Activated CD4-positive, alpha-beta T cell treated with anti-CD3 and anti-CD28 coated beads, Interleukin-2, amount 50 U/mL, for 24 hours (primary cell): ENCODE data around the gene TRIM52.
A peak's percentile ranks its signal among the peaks of the same experiment; 100 is the strongest.

ENCODE experiments used
- DNase-seq, 2 donors: peaks; one replicate each; pipeline ENCODE4 v3.0.0-alpha.2; 2020; ENCODE audit warnings: low read depth in 1 of 2, low spot score in 1 of 2

Gene TRIM52

GRCh38 chr5:181258576-181258975 lies 2.4 kb downstream of the TRIM52 start:
- DNase-seq, result no peak

- DNase-seq, result no peak
These were observed 4.9 kb downstream of the TRIM52 start for GRCh38 chr5:181255836-181256578.

GRCh38 chr5:181255276-181255675 lies 5.7 kb downstream of the TRIM52 start:
- DNase-seq, result no peak

- DNase-seq, result no peak
These were observed 12.7 kb downstream of the TRIM52 start for GRCh38 chr5:181248277-181248676.

- DNase-seq, result peak; percentile 58 to 78
These were observed 14.5 kb downstream of the TRIM52 start for GRCh38 chr5:181246276-181247049.

- no peak for DNase-seq
These were observed 15.3 kb downstream of the TRIM52 start for GRCh38 chr5:181245427-181246275.

GRCh38 chr5:181243564-181244343 lies 17.2 kb downstream of the TRIM52 start, which contains the start of gene RACK1:
Gene RACK1, minus strand, starts transcription at chr5:181243906. Its CDS starts 106 bp downstream, at chr5:181243800.
- DNase-seq, result peak; percentile 82 to 91

GRCh38 chr5:181243018-181243563 lies 17.9 kb downstream of the TRIM52 start:
- no peak for DNase-seq

- DNase-seq, result no peak
These were observed 18.9 kb downstream of the TRIM52 start for GRCh38 chr5:181242031-181242451.

GRCh38 chr5:181241393-181241975 lies 19.5 kb downstream of the TRIM52 start:
- DNase-seq, result no peak

- DNase-seq, result no peak
These were observed 21.8 kb downstream of the TRIM52 start for GRCh38 chr5:181239062-181239663.

- DNase-seq, result no peak
These were observed 23.1 kb downstream of the TRIM52 start for GRCh38 chr5:181237729-181238385.

- no peak for DNase-seq
These were observed 23.8 kb downstream of the TRIM52 start for GRCh38 chr5:181236954-181237641.

GRCh38 chr5:181236471-181236870 lies 24.5 kb downstream of the TRIM52 start:
- no peak for DNase-seq

GRCh38 chr5:181235689-181236366 lies 25.1 kb downstream of the TRIM52 start:
- DNase-seq, result no peak

GRCh38 chr5:181235323-181235688 lies 25.6 kb downstream of the TRIM52 start:
- DNase-seq, result no peak

GRCh38 chr5:181234455-181235306 lies 26.3 kb downstream of the TRIM52 start:
- DNase-seq, result no peak
